Right cardiac atrium (tissue), 5 donors: Measurements from ENCODE around the gene SPAG9. TPM values are rescaled to one million over a fixed set of nuclear protein-coding genes. Genes with fewer than 3 reads are reported as not detected.

Experiments
- ATAC-seq, 2 donors: fragments of 200-7000 bp; cut with Tn5 transposase; one replicate each; pipeline versions ENCODE4 v1.8.0 to v1.9.1; 2020; ENCODE audit warnings: moderate library complexity in 2 of 2, mild to moderate bottlenecking in 1 of 2
- DNase-seq, 3 donors: peaks; one replicate each; pipeline ENCODE4 v3.0.0-alpha.2; 2020
- H3K27ac ChIP-seq: one replicate; pipeline ENCODE4 v1.5.1; 2013; ENCODE audit warnings: mild to moderate bottlenecking, low read length, control low read depth, moderate library complexity
- H3K27me3 ChIP-seq: one replicate; pipeline ENCODE4 v1.6.1; 2013; ENCODE audit not compliant: control insufficient read depth, insufficient read depth
- H3K4me1 ChIP-seq: one replicate; pipeline ENCODE4 v1.6.1; 2013; ENCODE audit warnings: low read length; ENCODE audit not compliant: control insufficient read depth, insufficient read depth
- H3K4me3 ChIP-seq: one replicate; pipeline ENCODE4 v1.5.1; 2013; ENCODE audit warnings: low read length, control low read depth
- H3K9me3 ChIP-seq: one replicate; pipeline ENCODE4 v1.6.1; 2013; ENCODE audit warnings: low read length; ENCODE audit not compliant: control insufficient read depth
- WGBS: extraction: QIAGEN DNeasy Blood & Tissue Kit; methylation state at CpG from one replicate; pipeline ENCODE4 v1.1.7; 2013; 5-methylcytosine and 5-hydroxymethylcytosine counted together
- intact Hi-C, 4 donors: fragments of 100-400 bp; cut with DNase I; formaldehyde crosslinking; loops; one replicate each; pipeline versions ENCODE4 v1.11.0 to v1.14.0; 2022 to 2023
- polyA plus RNA-seq: library from polyadenylated mRNA; stranded (reverse); fragments of 200-250 nt; gene quantifications from one replicate; pipeline ENCODE4 v1.2.3, GENCODE V29; 2013
- total RNA-seq, 4 donors: library from RNA; stranded (reverse); fragmentation: NEBNext Ultra II Directional; extraction: Animal tissue kit (Norgen Biotek cat#: 25700); gene quantifications; one replicate each; pipeline ENCODE4 v1.2.1, GENCODE V29; 2021
- donor health status: healthy with polysubstance abuse.
- donor health status: DM: no; HTN: yes; CAD: no.
- donor health status: DM: no; HTN: no; CAD: no.
- donor health status: DM: no; HTN: yes; CAD: no; lungs with severe emphysema.
- donor health status: DM: yes; HTN: yes; CAD: no.

The SPAG9 gene
- total and polyA plus RNA-seq, 5 donors: 19.1 to 81.0 (median 59.0) TPM

- Histone ChIP-seq H3K4me3 (no peak overlapping the region), H3K4me1 (peaks cover 3% of the 10 kb centered on the region), H3K27ac (no peak overlapping the region), H3K9me3 (no peaks in the 10 kb centered on the region), H3K27me3 (no peaks in the 10 kb centered on the region)
- 96% methylated on average over 2 of the region's 2 CpGs for WGBS
- ATAC-seq (no peak), DNase-seq (no peak)
- intact Hi-C loops: no loop called here
Observed at GRCh38 chr17:51034800-51035199, 85.9 kb downstream of the SPAG9 start.

GRCh38 chr17:51032850-51033249, 87.8 kb downstream of the SPAG9 start:
- Histone ChIP-seq H3K27ac (no peak overlapping the region), H3K4me1 (peaks cover 3% of the 10 kb centered on the region), H3K4me3 (no peak overlapping the region), H3K9me3 (no peaks in the 10 kb centered on the region), H3K27me3 (no peaks in the 10 kb centered on the region)
- DNase-seq (no peak), ATAC-seq (no peak)
- WGBS: 95% methylated on average over 4 of the region's 4 CpGs
- intact Hi-C loops: no loop called here

- DNase-seq (no peak), ATAC-seq (no peak)
- H3K27me3 ChIP-seq: no peaks in the 10 kb centered on the region
- intact Hi-C loops: no loop called here
- no peaks in the 10 kb centered on the region for H3K4me1 ChIP-seq
- WGBS: 44% methylated on average over 3 of the region's 3 CpGs
- H3K9me3 ChIP-seq: no peaks in the 10 kb centered on the region
- H3K4me3 ChIP-seq: peak overlapping the region; percentile 40
- H3K27ac ChIP-seq: no peak overlapping the region
Observed at GRCh38 chr17:51029568-51030463, 90.9 kb downstream of the SPAG9 start.

- ATAC-seq (no peak), DNase-seq (no peak)
- no peaks in the 10 kb centered on the region for H3K4me1 ChIP-seq
- H3K27ac ChIP-seq: no peak overlapping the region
- no peaks in the 10 kb centered on the region for H3K27me3 ChIP-seq
- no peaks in the 10 kb centered on the region for H3K9me3 ChIP-seq
- WGBS: 89% methylated on average over 1 of the region's 1 CpG
- H3K4me3 ChIP-seq: no peak overlapping the region
- intact Hi-C loops: no loop called here
Observed at GRCh38 chr17:51029142-51029541, 91.5 kb downstream of the SPAG9 start.

GRCh38 chr17:51028176-51028863, 92.3 kb downstream of the SPAG9 start:
- H3K27me3 ChIP-seq: no peaks in the 10 kb centered on the region
- H3K9me3 ChIP-seq: no peaks in the 10 kb centered on the region
- WGBS: 96% methylated on average over 1 of the region's 1 CpG
- ATAC-seq (no peak), DNase-seq (no peak)
- intact Hi-C loops: no loop called here
- no peak overlapping the region for H3K4me3 ChIP-seq
- no peaks in the 10 kb centered on the region for H3K4me1 ChIP-seq
- H3K27ac ChIP-seq: no peak overlapping the region

GRCh38 chr17:51018541-51018940, 102.1 kb downstream of the SPAG9 start:
- no peak overlapping the region for H3K27ac ChIP-seq
- H3K9me3 ChIP-seq: no peaks in the 10 kb centered on the region
- no peaks in the 10 kb centered on the region for H3K4me1 ChIP-seq
- 91% methylated on average over 6 of the region's 6 CpGs for WGBS
- ATAC-seq (no peak), DNase-seq (no peak)
- H3K4me3 ChIP-seq: no peak overlapping the region
- intact Hi-C loops: no loop called here
- H3K27me3 ChIP-seq: no peaks in the 10 kb centered on the region

- Histone ChIP-seq H3K27me3 (no peaks in the 10 kb centered on the region), H3K27ac (no peak overlapping the region), H3K4me1 (no peaks in the 10 kb centered on the region), H3K9me3 (no peaks in the 10 kb centered on the region), H3K4me3 (no peak overlapping the region)
- WGBS: 95% methylated on average over 2 of the region's 2 CpGs
- no peak for ATAC-seq
- intact Hi-C loops: no loop called here
- no peak for DNase-seq
Observed at GRCh38 chr17:51017270-51017669, 103.4 kb downstream of the SPAG9 start.

GRCh38 chr17:51016099-51016498, 104.6 kb downstream of the SPAG9 start:
- no peaks in the 10 kb centered on the region for H3K4me1 ChIP-seq
- no peak overlapping the region for H3K27ac ChIP-seq
- 72% methylated on average over 1 of the region's 1 CpG for WGBS
- ATAC-seq (no peak), DNase-seq (no peak)
- intact Hi-C loops: no loop called here
- H3K9me3 ChIP-seq: no peaks in the 10 kb centered on the region
- no peak overlapping the region for H3K4me3 ChIP-seq
- H3K27me3 ChIP-seq: no peaks in the 10 kb centered on the region

- intact Hi-C loops: no loop called here
- DNase-seq: no peak
- H3K4me3 ChIP-seq: no peak overlapping the region
- no peaks in the 10 kb centered on the region for H3K9me3 ChIP-seq
- no peaks in the 10 kb centered on the region for H3K27me3 ChIP-seq
- H3K27ac ChIP-seq: no peak overlapping the region
- H3K4me1 ChIP-seq: no peaks in the 10 kb centered on the region
- WGBS: 52% methylated on average over 1 of the region's 1 CpG
- no peak for ATAC-seq
Observed at GRCh38 chr17:51015145-51015558, 105.5 kb downstream of the SPAG9 start.

- Histone ChIP-seq H3K27ac (no peak overlapping the region), H3K4me3 (no peak overlapping the region), H3K4me1 (no peaks in the 10 kb centered on the region), H3K9me3 (no peaks in the 10 kb centered on the region), H3K27me3 (no peaks in the 10 kb centered on the region)
- DNase-seq (no peak), ATAC-seq (no peak)
- intact Hi-C loops: no loop called here
- WGBS: 94% methylated on average over 3 of the region's 3 CpGs
Observed at GRCh38 chr17:51014129-51014528, 106.5 kb downstream of the SPAG9 start.

GRCh38 chr17:51013322-51013721, 107.3 kb downstream of the SPAG9 start:
- no peak overlapping the region for H3K27ac ChIP-seq
- WGBS: 97% methylated on average over 2 of the region's 2 CpGs
- no peak for DNase-seq
- no peaks in the 10 kb centered on the region for H3K9me3 ChIP-seq
- H3K4me1 ChIP-seq: no peaks in the 10 kb centered on the region
- ATAC-seq: no peak
- intact Hi-C loops: no loop called here
- H3K27me3 ChIP-seq: no peaks in the 10 kb centered on the region
- no peak overlapping the region for H3K4me3 ChIP-seq
